ENCODE data around the gene KRTAP12-3. TPM values are rescaled to one million over a fixed set of nuclear protein-coding genes. Genes with fewer than 3 reads are reported as not detected.
"Not testable (repeated sequence)": the region's sequence is repeated elsewhere in the genome, so short reads cannot be mapped to it uniquely, and the experiment has no call there.

KRTAP12-3 gene
- total and polyA plus RNA-seq, 10 of the 15 experiments (the other 5 are each of a cell fraction or from before 2014, with no cell fraction given): not detected

- 22% methylated on average over 11 of the region's 11 CpGs for WGBS (ENCODE audit: insufficient coverage, insufficient replicate concordance, low lambda C conversion rate, missing lambda C conversion rate)
- no peak for ATAC-seq
- no peaks in the 10 kb centered on the region for H3K36me3 ChIP-seq (ENCODE audit: control insufficient read depth in 2 of 2, insufficient read depth in 2 of 2, low read length in 1 of 2)
- no TSS peak for BruUV-seq (replicated peaks)
- H3K4me2 ChIP-seq (ENCODE audit: control insufficient read depth, insufficient read depth): no peak overlapping the region
- no peak overlapping the region for H3K27ac ChIP-seq (ENCODE audit: control insufficient read depth, insufficient read depth)
- no peak overlapping the region for H3K4me3 ChIP-seq
- ChIA-PET CTCF (no interaction called here), POLR2A (no interaction called here), SMC1A (ENCODE audit: uncharacterized antibody, unreplicated experiment) (no interaction called here), RAD21 (ENCODE audit: unreplicated experiment) (no interaction called here)
- intact Hi-C loops (cut with micrococcal nuclease; ENCODE audit: unreplicated experiment) (no loop called here), in situ Hi-C loops (cut with MboI) (no loop called here)
- H3K27me3 ChIP-seq (replicated peaks in 1 of 2; ENCODE audit: control insufficient read depth in 2 of 2, insufficient read depth in 2 of 2, low read length in 1 of 2): peaks cover 0 to 1% of the 10 kb centered on the region in 2 experiments; a peak in 2 of 4 replicates
- no peak overlapping the region for H2AFZ ChIP-seq (ENCODE audit: control insufficient read depth, low read depth, low read length)
- H3K79me2 ChIP-seq (ENCODE audit: control insufficient read depth, insufficient read depth, low read length): no peaks in the 10 kb centered on the region
- no peak overlapping the region for H3K9ac ChIP-seq (ENCODE audit: control insufficient read depth, insufficient read depth, low read length)
- FAIRE-seq: no peak
- no peaks in the 10 kb centered on the region for H3K9me3 ChIP-seq (replicated peaks; ENCODE audit: control insufficient read depth, insufficient read depth, low read length)
- H4K20me1 ChIP-seq (ENCODE audit: control insufficient read depth, insufficient read depth): no peaks in the 10 kb centered on the region
- DNase-seq (ENCODE audit: low read depth, low spot score): no peak
- no peak for TF ChIP-seq HSF1 (IDR thresholded peaks at IDR 0.05; ENCODE audit: low read depth, low read length)
- TF ChIP-seq BCL11A (IDR thresholded peaks at IDR 0.05; ENCODE audit: low read depth, low read length): no peak
- TF ChIP-seq MXI1 (IDR thresholded peaks at IDR 0.05; ENCODE audit: low read depth, low read length): no peak
- TF ChIP-seq IKZF1 (conservative IDR thresholded peaks at IDR 0.05): no peak
- no peak for TF ChIP-seq PAX8 (IDR thresholded peaks at IDR 0.05)
- no peak for TF ChIP-seq BRCA1 (IDR thresholded peaks at IDR 0.05; ENCODE audit: low read depth, low read length)
- no peak for TF ChIP-seq ZNF24 (IDR thresholded peaks at IDR 0.05)
- TF ChIP-seq ZBED1 (IDR thresholded peaks at IDR 0.05; ENCODE audit: borderline replicate concordance): no peak
- no peak for TF ChIP-seq ZNF274 (IDR thresholded peaks at IDR 0.05; ENCODE audit: insufficient read depth, insufficient read length)
- TF ChIP-seq SREBF2 (IDR thresholded peaks at IDR 0.05; ENCODE audit: low read length): no peak
- no peak for TF ChIP-seq ZSCAN29 (IDR thresholded peaks at IDR 0.05)
- no peak for TF ChIP-seq BHLHE40 (IDR thresholded peaks at IDR 0.05; ENCODE audit: borderline replicate concordance in 1 of 2, low read depth in 2 of 2, low read length in 1 of 2)
- TF ChIP-seq CBX3 (IDR thresholded peaks at IDR 0.05; ENCODE audit: borderline replicate concordance, low read depth): no peak
- TF ChIP-seq YY1 (IDR thresholded peaks at IDR 0.05; ENCODE audit: low read depth, low read length): no peak
- TF ChIP-seq NR2C2 (IDR thresholded peaks at IDR 0.05; ENCODE audit: borderline replicate concordance, control insufficient read depth, insufficient read length, low read depth): no peak
- H3K4me1 ChIP-seq (ENCODE audit: control insufficient read depth, insufficient read depth, low read length): no peaks in the 10 kb centered on the region; the same call in 1 of the 2 replicates
Measured at GRCh38 chr21:44687671-44688070, 29.9 kb downstream of the KRTAP12-3 start.

- DNase-seq (ENCODE audit: low read depth, low spot score); H2AFZ ChIP-seq (ENCODE audit: control insufficient read depth, low read depth, low read length); H3K79me2 ChIP-seq (ENCODE audit: control insufficient read depth, insufficient read depth, low read length); H3K4me1 ChIP-seq (ENCODE audit: control insufficient read depth, insufficient read depth, low read length); in situ Hi-C loops (cut with MboI); H3K27ac ChIP-seq (ENCODE audit: control insufficient read depth, insufficient read depth); H3K27me3 ChIP-seq (replicated peaks in 1 of 2; ENCODE audit: control insufficient read depth in 2 of 2, insufficient read depth in 2 of 2, low read length in 1 of 2); CTCF ChIA-PET; intact Hi-C loops (cut with micrococcal nuclease; ENCODE audit: unreplicated experiment); H4K20me1 ChIP-seq (ENCODE audit: control insufficient read depth, insufficient read depth); H3K36me3 ChIP-seq (ENCODE audit: control insufficient read depth in 2 of 2, insufficient read depth in 2 of 2, low read length in 1 of 2); H3K4me2 ChIP-seq (ENCODE audit: control insufficient read depth, insufficient read depth); H3K9me3 ChIP-seq (replicated peaks; ENCODE audit: control insufficient read depth, insufficient read depth, low read length); H3K9ac ChIP-seq (ENCODE audit: control insufficient read depth, insufficient read depth, low read length); ATAC-seq; FAIRE-seq; SMC1A ChIA-PET (ENCODE audit: uncharacterized antibody, unreplicated experiment); BruUV-seq (replicated peaks); H3K4me3 ChIP-seq; RAD21 ChIA-PET (ENCODE audit: unreplicated experiment); POLR2A ChIA-PET: not testable (repeated sequence)
- 0% methylated on average over 3 of the region's 3 CpGs for WGBS (ENCODE audit: insufficient coverage, insufficient replicate concordance, low lambda C conversion rate, missing lambda C conversion rate)
Measured at GRCh38 chr21:44689740-44690139, 32.0 kb downstream of the KRTAP12-3 start.
